ENCODE data around the gene STK32B. TPM values are rescaled to one million over a fixed set of nuclear protein-coding genes. Genes with fewer than 3 reads are reported as not detected.

Gene STK32B
- total and polyA plus RNA-seq, 2 donors (not counting 3 experiments of a cell fraction or from before 2014, with no cell fraction given): 5.6 to 7.8 TPM

DNA sequence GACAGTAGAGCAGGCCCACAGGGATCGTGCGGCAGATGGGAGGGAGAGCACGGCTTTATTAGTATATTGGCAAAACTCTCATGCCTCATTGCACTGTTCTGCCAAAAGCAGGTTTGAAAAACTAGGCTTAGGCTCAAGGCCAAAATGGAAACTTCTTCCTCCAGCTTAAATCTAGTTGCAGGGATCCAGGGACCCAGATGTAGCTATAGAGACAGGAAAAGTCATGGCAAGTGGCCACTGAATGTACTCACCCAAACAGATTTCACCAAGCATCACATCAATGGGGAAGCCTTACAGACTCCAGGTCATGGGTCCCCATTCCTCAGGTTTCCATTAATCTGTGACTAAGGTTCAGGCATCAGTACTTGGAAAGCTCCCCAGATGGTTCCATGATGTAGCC lies 149.2 kb downstream of the STK32B start:
- dilution Hi-C loops (cut with MboI; ENCODE audit: extremely low pct_ligation_motif_present, low sequenced_read_pairs): no loop called here
- DNase-seq (ENCODE audit: low read depth, low spot score): no peak

DNA sequence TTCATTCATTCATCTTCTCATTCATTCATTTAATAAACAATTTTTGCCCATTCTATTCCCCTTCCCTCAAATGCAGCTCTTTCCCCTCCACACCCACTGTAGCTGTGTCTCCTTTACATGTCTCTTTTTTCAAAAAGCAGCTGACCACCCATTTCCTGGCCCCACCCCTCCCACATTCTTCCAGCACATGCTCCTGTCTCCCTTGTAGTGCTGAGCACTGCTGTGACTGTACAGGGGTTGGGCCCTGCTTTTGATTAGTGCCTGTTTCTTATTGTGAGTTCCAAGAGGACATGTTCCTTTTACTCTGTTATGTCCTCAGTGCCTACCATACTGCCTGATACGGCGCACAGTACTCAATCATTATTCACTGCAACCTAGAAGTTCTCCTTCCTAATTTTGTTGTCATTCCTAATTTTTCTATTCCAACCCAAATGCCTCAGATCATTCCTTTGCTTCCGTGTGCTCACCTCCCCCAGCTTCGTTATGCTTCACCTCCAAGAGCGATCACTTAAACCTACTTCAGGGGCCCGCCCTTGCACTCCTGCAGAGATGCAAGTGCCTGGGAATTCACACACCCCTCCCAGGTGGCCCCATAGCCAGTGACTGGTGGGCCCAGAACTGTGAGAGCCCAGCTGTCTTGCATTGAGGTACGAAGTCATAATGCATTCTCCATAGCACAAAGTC lies 152.2 kb downstream of the STK32B start:
- Histone ChIP-seq H3K79me2 (ENCODE audit: control insufficient read depth, insufficient read depth, low read length) (no peaks in the 10 kb centered on the region), H3K27me3 (ENCODE audit: control insufficient read depth in 2 of 2, insufficient read depth in 2 of 2, low read length in 2 of 2) (no peaks in the 10 kb centered on the region), H3K27ac (ENCODE audit: insufficient read depth, low read depth, low read length) (no peak overlapping the region), H3K9me3 (replicated peaks; ENCODE audit: control insufficient read depth, insufficient read depth, low read length) (no peaks in the 10 kb centered on the region), H3K9me1 (replicated peaks; ENCODE audit: control insufficient read depth, extremely low read depth, insufficient read depth, low read length) (no peaks in the 10 kb centered on the region), H3K4me3 (replicated peaks in 1 of 3; ENCODE audit: insufficient read depth in 1 of 3, low read depth in 1 of 3, low read length in 3 of 3) (no peak overlapping the region), H3K36me3 (ENCODE audit: control insufficient read depth in 2 of 2, extremely low read depth in 1 of 2, insufficient read depth in 2 of 2, low read length in 2 of 2) (no peaks in the 10 kb centered on the region), H3K4me1 (ENCODE audit: control insufficient read depth, extremely low read depth, insufficient read depth, low read length) (no peaks in the 10 kb centered on the region), H4K20me1 (replicated peaks; ENCODE audit: control insufficient read depth, extremely low read depth, insufficient read depth, low read length) (no peaks in the 10 kb centered on the region), H2AFZ (ENCODE audit: low read depth, low read length) (no peak overlapping the region), H3K4me2 (ENCODE audit: insufficient read depth, low read length) (no peak overlapping the region), H3K9ac (replicated peaks; ENCODE audit: extremely low read depth, insufficient read depth, low read length) (no peak overlapping the region)
- intact Hi-C loops (cut with micrococcal nuclease): no loop called here
- dilution Hi-C loops (cut with MboI; ENCODE audit: extremely low pct_ligation_motif_present, low sequenced_read_pairs): no loop called here
- POLR2A ChIA-PET: interaction anchor here (0.6 kb wide), 1 partner anchor 843 kb away, joined by 3 read pairs; no protein-coding TSS in a partner anchor
- no peak for FAIRE-seq
- no TSS peak for BruUV-seq (replicated peaks)
- CTCF ChIA-PET: interaction anchor here (1.2 to 1.4 kb wide), 2 partner anchors 16 to 20 kb away, joined by 3 to 5 read pairs; no protein-coding TSS in a partner anchor
- TF ChIP-seq EZH2 (IDR thresholded peaks at IDR 0.05; ENCODE audit: borderline replicate concordance, low read depth, low read length, severe bottlenecking): no peak
- TF ChIP-seq POLR2A (IDR thresholded peaks at IDR 0.05; ENCODE audit: low read depth, low read length): no peak
- no peak for TF ChIP-seq POLR2AphosphoS5 (IDR thresholded peaks at IDR 0.05; ENCODE audit: insufficient read depth, low read depth, low read length)
- TF ChIP-seq, protein P1, sequence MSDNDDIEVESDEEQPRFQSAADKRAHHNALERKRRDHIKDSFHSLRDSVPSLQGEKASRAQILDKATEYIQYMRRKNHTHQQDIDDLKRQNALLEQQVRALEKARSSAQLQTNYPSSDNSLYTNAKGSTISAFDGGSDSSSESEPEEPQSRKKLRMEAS (IDR thresholded peaks at IDR 0.05; ENCODE audit: insufficient read depth, insufficient read length): no peak
- no peak for TF ChIP-seq FOS (IDR thresholded peaks at IDR 0.05; ENCODE audit: borderline replicate concordance, insufficient read depth, low read length)
- TF ChIP-seq, protein P2, sequence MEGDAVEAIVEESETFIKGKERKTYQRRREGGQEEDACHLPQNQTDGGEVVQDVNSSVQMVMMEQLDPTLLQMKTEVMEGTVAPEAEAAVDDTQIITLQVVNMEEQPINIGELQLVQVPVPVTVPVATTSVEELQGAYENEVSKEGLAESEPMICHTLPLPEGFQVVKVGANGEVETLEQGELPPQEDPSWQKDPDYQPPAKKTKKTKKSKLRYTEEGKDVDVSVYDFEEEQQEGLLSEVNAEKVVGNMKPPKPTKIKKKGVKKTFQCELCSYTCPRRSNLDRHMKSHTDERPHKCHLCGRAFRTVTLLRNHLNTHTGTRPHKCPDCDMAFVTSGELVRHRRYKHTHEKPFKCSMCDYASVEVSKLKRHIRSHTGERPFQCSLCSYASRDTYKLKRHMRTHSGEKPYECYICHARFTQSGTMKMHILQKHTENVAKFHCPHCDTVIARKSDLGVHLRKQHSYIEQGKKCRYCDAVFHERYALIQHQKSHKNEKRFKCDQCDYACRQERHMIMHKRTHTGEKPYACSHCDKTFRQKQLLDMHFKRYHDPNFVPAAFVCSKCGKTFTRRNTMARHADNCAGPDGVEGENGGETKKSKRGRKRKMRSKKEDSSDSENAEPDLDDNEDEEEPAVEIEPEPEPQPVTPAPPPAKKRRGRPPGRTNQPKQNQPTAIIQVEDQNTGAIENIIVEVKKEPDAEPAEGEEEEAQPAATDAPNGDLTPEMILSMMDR (IDR thresholded peaks at IDR 0.05; ENCODE audit: extremely low read depth in 1 of 2, insufficient read depth in 1 of 2, low read depth in 1 of 2, low read length in 2 of 2): no peak
- no peak for TF ChIP-seq GATA2 (IDR thresholded peaks at IDR 0.05; ENCODE audit: insufficient read depth, insufficient read length, low read depth, low read length)
- TF ChIP-seq MYC (IDR thresholded peaks at IDR 0.05; ENCODE audit: low read depth, low read length): no peak
- TF ChIP-seq JUN (IDR thresholded peaks at IDR 0.05; ENCODE audit: borderline replicate concordance, insufficient read depth, insufficient read length, low read depth): no peak
- DNase-seq (ENCODE audit: low read depth, low spot score): no peak

More for the DNA sequence above, 149.2 kb downstream of the STK32B start:
- Histone ChIP-seq H3K79me2 (ENCODE audit: control insufficient read depth, insufficient read depth, low read length) (no peaks in the 10 kb centered on the region), H3K27ac (ENCODE audit: insufficient read depth, low read depth, low read length) (no peak overlapping the region), H3K4me2 (ENCODE audit: insufficient read depth, low read length) (no peak overlapping the region), H2AFZ (ENCODE audit: low read depth, low read length) (no peak overlapping the region), H3K4me1 (ENCODE audit: control insufficient read depth, extremely low read depth, insufficient read depth, low read length) (no peaks in the 10 kb centered on the region), H4K20me1 (replicated peaks; ENCODE audit: control insufficient read depth, extremely low read depth, insufficient read depth, low read length) (no peaks in the 10 kb centered on the region), H3K9me3 (replicated peaks; ENCODE audit: control insufficient read depth, insufficient read depth, low read length) (no peaks in the 10 kb centered on the region), H3K4me3 (replicated peaks in 1 of 3; ENCODE audit: insufficient read depth in 1 of 3, low read depth in 1 of 3, low read length in 3 of 3) (no peak overlapping the region), H3K27me3 (ENCODE audit: control insufficient read depth in 2 of 2, insufficient read depth in 2 of 2, low read length in 2 of 2) (no peaks in the 10 kb centered on the region), H3K9me1 (replicated peaks; ENCODE audit: control insufficient read depth, extremely low read depth, insufficient read depth, low read length) (no peaks in the 10 kb centered on the region), H3K9ac (replicated peaks; ENCODE audit: extremely low read depth, insufficient read depth, low read length) (no peak overlapping the region), H3K36me3 (ENCODE audit: control insufficient read depth in 2 of 2, extremely low read depth in 1 of 2, insufficient read depth in 2 of 2, low read length in 2 of 2) (no peaks in the 10 kb centered on the region)
- no peak for FAIRE-seq
- intact Hi-C loops (cut with micrococcal nuclease): no loop called here
- no TSS peak for BruUV-seq (replicated peaks)
- TF ChIP-seq JUN (IDR thresholded peaks at IDR 0.05; ENCODE audit: borderline replicate concordance, insufficient read depth, insufficient read length, low read depth): no peak
- TF ChIP-seq MYC (IDR thresholded peaks at IDR 0.05; ENCODE audit: low read depth, low read length): no peak
- TF ChIP-seq POLR2AphosphoS5 (IDR thresholded peaks at IDR 0.05; ENCODE audit: insufficient read depth, low read depth, low read length): no peak
- TF ChIP-seq, protein P2 (IDR thresholded peaks at IDR 0.05; ENCODE audit: extremely low read depth in 1 of 2, insufficient read depth in 1 of 2, low read depth in 1 of 2, low read length in 2 of 2): no peak
- CTCF ChIA-PET: no interaction called here
- POLR2A ChIA-PET: no interaction called here

Measured in endothelial cell of umbilical vein (primary cell).